Large intestine (tissue), 3 donors: ENCODE results near the gene MRPS2. TPM values are rescaled to one million over a fixed set of nuclear protein-coding genes. Genes with fewer than 3 reads are reported as not detected.
A peak's percentile ranks its signal among the peaks of the same experiment; 100 is the strongest.

Source experiments
- DNase-seq, 2 donors: peaks; one replicate each; pipeline versions ENCODE4 v3.0.0 to v3.0.0-alpha.2; 2013
- H3K27ac ChIP-seq: one replicate; pipeline ENCODE4 v1.5.1; 2013; ENCODE audit warnings: low read length
- H3K27me3 ChIP-seq: 2 replicates; pipeline ENCODE4 v1.6.1; 2013; ENCODE audit warnings: low read length; ENCODE audit not compliant: control insufficient read depth, insufficient read depth
- H3K36me3 ChIP-seq: 2 replicates; pipeline ENCODE4 v1.6.1; 2013; ENCODE audit warnings: low read length; ENCODE audit not compliant: control insufficient read depth, insufficient read depth
- H3K4me1 ChIP-seq: one replicate; pipeline ENCODE4 v1.6.1; 2013; ENCODE audit warnings: low read length; ENCODE audit not compliant: control insufficient read depth, insufficient read depth
- H3K4me3 ChIP-seq: one replicate; pipeline ENCODE4 v1.5.1; 2013; ENCODE audit warnings: low read length
- H3K9me3 ChIP-seq: one replicate; pipeline ENCODE4 v1.6.1; 2013; ENCODE audit warnings: mild to moderate bottlenecking, low read depth, low read length, moderate library complexity; ENCODE audit not compliant: control insufficient read depth
- WGBS: methylation state at CpG from one replicate; pipeline ENCODE4 v1.1.5; 2013; ENCODE audit warnings: low lambda C conversion rate; ENCODE audit not compliant: insufficient coverage; 5-methylcytosine and 5-hydroxymethylcytosine counted together
- polyA plus RNA-seq: library from polyadenylated mRNA; unstranded; fragments of 120-200 nt; gene quantifications from one replicate; pipeline ENCODE4 v1.2.1, GENCODE V29; 2013

Gene MRPS2
- polyA plus RNA-seq, 1 donor, result 46.9 TPM

DNA sequence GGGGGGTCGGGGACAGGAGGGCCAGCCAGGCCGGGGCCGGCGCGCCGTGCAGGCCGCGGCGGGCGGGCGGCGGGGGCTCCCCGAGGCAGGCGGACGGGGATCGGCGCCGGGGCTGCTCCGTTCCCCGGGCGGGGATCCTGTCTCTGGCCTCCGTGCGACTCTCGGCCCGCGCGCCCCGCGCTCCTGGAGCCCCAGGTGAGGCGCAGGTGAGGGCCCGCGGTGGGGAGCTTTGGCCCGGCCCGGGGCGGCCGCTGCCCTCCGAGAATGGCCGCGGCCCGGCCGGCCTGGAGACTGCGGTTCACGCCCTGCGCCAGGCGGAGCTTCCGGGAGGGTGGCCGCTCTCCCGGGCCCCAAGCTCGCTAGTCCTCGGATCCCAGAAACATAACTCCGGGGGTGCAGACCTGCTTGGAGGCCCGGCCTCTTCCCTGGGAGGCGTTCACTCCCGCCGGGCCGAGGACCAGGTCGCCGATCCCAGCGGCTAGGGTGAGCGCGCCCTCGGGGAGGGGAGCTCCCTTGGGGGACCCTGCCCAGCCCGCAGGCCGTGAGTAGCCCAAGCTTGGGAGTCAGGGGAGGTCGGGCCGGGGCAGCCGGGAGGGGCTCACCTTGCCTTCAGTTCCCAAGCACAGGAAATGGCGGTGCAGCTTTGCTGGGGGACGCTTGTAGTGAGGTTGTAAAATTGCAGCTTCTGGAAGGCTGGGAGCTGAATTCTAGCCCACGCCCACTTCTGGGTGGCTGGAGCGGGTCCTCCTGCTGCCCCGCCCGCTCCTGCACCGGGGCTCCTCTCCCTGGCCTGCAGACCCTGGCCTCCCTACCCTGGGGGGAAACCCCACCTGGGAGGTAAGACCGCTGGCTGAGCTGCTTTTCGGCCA is 20.2 kb upstream of the MRPS2 start:
- Histone ChIP-seq H3K27ac (peak overlapping the region; percentile 75), H3K4me1 (peaks cover 16% of the 10 kb centered on the region), H3K4me3 (peak overlapping the region; percentile 85), H3K36me3 (peaks cover 21% of the 10 kb centered on the region), H3K9me3 (no peaks in the 10 kb centered on the region), H3K27me3 (no peaks in the 10 kb centered on the region)
- no CpG with 5 or more reads among the region's 76 CpGs for WGBS
- DNase-seq, result peak in 1 of 2 donors; percentile 66

DNA sequence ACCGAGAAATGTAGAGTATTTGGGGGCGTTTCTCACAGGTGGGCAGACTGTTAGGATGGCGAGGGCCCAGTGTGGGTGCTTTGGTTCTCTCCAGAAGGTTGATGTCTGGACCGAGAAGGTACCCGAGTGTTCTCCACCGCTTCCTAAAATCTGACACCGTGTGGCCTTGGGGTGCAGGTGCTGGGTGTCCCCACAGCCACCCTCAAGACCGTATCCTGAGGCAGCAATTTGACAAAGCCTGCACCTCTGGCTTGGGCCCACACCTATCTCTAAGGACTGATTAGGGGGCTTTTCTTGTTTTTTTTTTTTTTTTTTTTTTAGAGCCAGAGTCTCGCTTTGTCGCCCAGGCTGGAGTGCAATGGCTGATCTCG is 19.6 kb upstream of the MRPS2 start:
- DNase-seq, result no peak

DNA sequence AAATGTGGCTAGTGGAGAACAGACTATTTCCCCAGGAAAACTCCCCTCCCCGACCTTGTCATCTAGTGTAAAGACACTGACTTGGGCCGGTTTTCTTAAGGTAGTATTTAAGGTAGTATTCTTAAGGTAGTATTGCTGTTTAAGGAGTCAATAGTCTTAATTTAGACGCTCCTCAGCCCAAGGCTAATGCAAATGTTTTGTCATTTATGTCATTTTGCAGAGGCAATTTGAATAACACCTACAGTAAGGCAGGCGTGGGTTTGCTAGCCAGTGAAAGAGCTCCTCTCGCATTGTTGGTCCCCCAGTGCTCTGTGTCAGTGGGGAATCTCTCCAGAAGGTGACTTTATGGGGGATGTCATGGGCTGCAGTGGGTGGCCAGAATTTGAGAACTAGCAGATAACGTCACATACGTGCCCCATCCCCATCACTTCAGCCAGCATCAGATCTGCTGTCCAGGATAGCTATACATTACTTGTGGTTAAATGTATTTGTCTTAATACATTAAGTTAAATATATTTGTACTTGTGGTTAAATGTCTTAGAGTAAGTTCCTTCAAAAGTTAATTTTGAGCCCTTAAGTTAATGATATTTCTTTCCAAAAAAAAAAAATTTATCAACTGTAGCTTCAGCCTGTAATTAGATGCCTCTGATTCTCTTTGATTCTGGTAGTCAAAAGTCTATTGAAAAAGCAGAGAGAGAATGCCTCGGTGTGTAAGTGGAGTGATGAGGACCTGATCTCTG is 18.3 kb upstream of the MRPS2 start:
- Histone ChIP-seq H3K27me3 (no peaks in the 10 kb centered on the region), H3K9me3 (no peaks in the 10 kb centered on the region), H3K4me1 (peaks cover 4% of the 10 kb centered on the region), H3K36me3 (peaks cover 39% of the 10 kb centered on the region), H3K4me3 (no peak overlapping the region), H3K27ac (no peak overlapping the region)
- no peak for DNase-seq
- WGBS, result 80% methylated on average over 1 of the region's 8 CpGs

More for the DNA sequence above, 19.6 kb upstream of the MRPS2 start:
- Histone ChIP-seq H3K4me1 (peaks cover 11% of the 10 kb centered on the region), H3K36me3 (peaks cover 27% of the 10 kb centered on the region), H3K9me3 (no peaks in the 10 kb centered on the region), H3K4me3 (peak overlapping the region; percentile 85), H3K27ac (peak overlapping the region; percentile 75), H3K27me3 (no peaks in the 10 kb centered on the region)
- no CpG with 5 or more reads among the region's 11 CpGs for WGBS

DNA sequence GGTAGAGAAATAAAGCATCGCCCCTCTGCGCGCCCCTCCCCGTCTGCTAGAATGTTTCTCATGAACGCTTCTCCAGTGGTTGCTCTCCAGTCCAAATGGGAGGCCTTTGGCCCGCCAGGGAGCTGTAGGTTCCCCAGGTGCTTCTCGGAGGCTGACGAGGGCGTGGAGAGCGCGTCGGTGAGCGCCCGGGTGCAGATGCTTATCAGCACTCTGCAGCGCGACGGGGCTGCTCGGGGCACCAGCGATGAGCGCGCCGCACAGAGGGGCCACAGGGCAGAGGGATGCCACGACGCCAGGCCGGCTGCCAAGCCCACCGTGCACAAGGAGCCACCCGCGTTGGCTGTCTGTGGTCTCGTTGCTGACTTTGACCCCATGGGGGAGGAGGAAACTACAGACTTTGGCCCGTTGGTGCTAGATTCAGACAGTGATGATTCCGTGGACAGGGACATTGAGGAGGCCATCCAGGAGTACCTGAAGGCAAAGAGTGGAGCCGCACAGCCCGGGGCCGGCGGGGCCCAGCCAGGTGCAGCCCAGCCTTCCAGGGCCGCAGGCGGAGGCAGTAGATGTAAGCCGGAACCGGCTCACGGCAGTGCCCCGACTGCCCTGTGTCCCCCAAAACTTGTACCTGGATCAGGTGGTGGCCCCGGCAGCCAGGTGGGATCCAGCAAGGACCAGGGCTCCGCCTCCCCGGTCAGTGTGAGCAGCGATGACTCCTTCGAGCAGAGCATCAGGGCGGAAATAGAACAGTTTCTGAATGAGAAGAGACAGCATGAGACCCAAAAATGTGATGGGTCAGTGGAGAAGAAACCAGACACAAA is 15.8 kb upstream of the MRPS2 start:
- no CpG with 5 or more reads among the region's 47 CpGs for WGBS
- Histone ChIP-seq H3K4me3 (no peak overlapping the region), H3K4me1 (no peaks in the 10 kb centered on the region), H3K27me3 (no peaks in the 10 kb centered on the region), H3K27ac (no peak overlapping the region), H3K9me3 (no peaks in the 10 kb centered on the region), H3K36me3 (peaks cover 51% of the 10 kb centered on the region)
- no peak for DNase-seq

DNA sequence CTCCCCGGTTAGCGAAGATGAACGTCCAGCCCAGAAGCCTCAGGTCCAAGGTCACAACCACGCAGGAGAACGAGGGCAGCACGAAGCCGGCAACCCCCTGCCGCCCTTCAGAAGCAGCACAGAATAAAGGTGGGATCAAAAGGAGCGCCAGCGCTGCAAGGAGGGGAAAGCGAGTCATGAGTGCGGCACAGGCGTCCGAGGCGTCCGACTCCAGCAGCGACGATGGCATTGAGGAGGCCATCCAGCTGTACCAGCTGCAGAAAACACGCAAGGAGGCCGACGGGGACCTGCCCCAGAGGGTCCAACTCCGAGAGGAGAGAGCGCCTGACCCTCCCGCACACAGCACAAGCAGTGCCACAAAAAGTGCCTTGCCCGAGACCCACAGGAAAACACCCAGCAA is 15.1 kb upstream of the MRPS2 start:
- no CpG with 5 or more reads among the region's 25 CpGs for WGBS
- Histone ChIP-seq H3K4me3 (no peak overlapping the region), H3K4me1 (no peaks in the 10 kb centered on the region), H3K9me3 (no peaks in the 10 kb centered on the region), H3K27ac (no peak overlapping the region), H3K36me3 (peaks cover 51% of the 10 kb centered on the region), H3K27me3 (no peaks in the 10 kb centered on the region)
- no peak for DNase-seq

DNA sequence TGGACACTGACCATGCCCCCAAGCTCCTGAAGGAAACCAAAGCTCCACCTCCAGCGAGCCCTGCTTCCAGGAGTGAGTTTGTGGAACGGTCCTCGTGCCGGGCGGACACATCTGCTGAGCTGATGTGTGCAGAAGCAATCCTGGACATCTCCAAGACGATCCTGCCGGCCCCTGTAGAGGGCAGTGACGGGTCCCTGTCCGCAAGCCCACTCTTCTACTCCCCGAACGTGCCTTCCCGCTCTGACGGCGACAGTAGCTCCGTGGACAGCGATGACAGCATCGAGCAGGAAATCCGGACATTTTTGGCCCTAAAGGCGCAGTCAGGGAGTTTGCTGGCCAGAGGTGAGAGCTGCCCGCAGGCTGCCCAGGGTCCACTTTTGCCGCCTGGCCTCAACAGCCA is 14.7 kb upstream of the MRPS2 start:
- Histone ChIP-seq H3K27me3 (no peaks in the 10 kb centered on the region), H3K4me1 (no peaks in the 10 kb centered on the region), H3K36me3 (peaks cover 51% of the 10 kb centered on the region), H3K4me3 (no peak overlapping the region), H3K9me3 (no peaks in the 10 kb centered on the region), H3K27ac (no peak overlapping the region)
- DNase-seq, result no peak
- no CpG with 5 or more reads among the region's 21 CpGs for WGBS

DNA sequence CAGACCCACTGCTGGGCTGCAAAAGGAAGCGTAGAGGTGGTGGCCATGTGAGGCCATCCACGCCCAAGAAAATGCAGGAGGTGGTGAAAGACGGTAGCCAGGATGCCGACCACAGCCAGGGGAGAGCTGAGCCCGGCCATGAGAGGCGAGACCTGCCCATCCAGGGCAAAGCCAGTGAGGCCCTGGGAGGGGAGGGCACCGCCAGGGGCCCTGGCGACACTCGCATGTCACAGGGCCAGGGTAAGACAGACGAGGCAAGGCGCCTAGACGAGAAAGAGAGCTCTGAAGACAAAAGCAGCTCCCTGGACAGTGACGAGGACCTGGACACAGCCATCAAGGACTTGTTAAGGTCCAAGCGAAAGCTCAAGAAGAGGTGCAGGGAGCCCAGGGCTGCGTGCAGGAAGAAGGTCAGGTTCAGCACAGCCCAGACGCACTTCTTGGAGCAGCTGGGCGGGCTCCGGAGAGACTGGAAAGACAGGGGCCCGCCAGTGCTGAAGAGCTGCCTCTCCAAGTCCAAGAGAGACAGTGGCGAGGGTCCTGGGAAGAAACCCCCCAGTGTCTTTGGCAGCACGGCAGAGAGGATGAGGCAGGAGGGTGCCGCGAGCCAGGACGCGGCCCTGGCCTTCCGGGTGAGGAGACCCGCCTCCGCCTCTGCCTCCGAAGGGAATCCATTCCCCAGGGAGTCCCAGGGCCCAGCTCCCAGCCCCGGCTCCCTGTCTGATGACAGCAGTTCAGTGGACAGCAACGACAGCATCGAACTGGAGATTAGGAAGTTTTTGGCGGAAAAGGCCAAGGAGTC is 14.0 kb upstream of the MRPS2 start:
- Histone ChIP-seq H3K4me1 (no peaks in the 10 kb centered on the region), H3K27ac (no peak overlapping the region), H3K36me3 (peaks cover 51% of the 10 kb centered on the region), H3K9me3 (no peaks in the 10 kb centered on the region), H3K4me3 (no peak overlapping the region), H3K27me3 (no peaks in the 10 kb centered on the region)
- WGBS, result no CpG with 5 or more reads among the region's 33 CpGs
- DNase-seq, result no peak

DNA sequence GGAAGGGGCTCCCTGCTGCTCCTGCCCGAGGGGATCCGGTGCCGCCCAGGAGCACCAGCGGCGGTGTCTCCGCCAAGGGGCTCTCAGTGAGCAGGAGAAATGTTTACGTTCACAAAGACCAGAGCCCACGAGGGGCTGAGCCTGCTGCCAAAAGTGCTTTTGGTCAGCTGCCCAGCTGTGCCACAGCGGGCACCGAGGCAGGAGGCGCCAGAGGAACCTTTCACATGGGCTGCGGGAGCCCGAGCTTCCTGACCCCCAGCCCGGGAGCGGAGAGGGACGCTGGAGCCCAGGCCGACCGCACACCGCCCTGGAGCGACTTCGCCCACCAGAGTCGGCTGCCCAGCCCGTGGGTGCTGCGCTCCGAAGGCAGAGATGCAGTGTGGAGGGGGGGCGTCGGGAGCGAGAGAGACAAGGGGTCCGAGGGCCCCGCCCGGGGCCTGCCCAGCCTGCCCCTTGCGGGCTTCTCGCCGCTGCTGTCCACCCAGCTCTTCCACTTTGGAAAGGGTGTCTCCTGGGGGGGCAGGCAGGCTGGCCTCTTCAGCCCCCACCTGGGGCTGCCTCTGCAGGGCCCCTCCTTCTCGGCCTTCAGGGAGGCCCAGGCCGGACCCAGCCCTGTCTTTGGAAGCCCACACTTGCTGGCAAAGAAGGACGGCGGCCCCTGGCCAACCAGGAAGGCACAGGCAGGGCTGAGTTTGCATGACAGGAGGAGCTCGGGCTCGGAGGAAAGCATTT is 13.0 kb upstream of the MRPS2 start:
- H3K9me3 ChIP-seq, result no peaks in the 10 kb centered on the region
- no CpG with 5 or more reads among the region's 40 CpGs for WGBS
- no peaks in the 10 kb centered on the region for H3K27me3 ChIP-seq
- H3K36me3 ChIP-seq, result peaks cover 51% of the 10 kb centered on the region
- DNase-seq, result no peak
- no peak overlapping the region for H3K27ac ChIP-seq
- H3K4me1 ChIP-seq, result no peaks in the 10 kb centered on the region
- no peak overlapping the region for H3K4me3 ChIP-seq

DNA sequence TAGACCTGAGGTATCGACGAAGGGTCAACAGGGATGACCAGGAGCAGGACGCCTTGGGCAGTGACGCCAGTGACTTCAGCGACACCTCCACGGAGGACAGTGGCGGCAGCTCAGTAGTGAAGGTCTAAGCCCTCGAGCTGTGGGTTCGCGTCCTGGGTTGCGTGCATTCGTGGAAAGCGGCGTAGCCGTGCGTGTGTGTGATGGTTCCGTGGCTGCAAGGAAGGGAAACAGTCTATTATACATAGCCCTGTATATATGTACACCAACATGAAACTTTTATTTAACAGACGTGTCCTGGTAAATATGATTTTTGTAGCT is 12.5 kb upstream of the MRPS2 start:
- no CpG with 5 or more reads among the region's 18 CpGs for WGBS

More for the DNA sequence above, 12.5 kb upstream of the MRPS2 start:
- peaks cover 51% of the 10 kb centered on the region for H3K36me3 ChIP-seq
- H3K4me3 ChIP-seq, result no peak overlapping the region
- H3K4me1 ChIP-seq, result no peaks in the 10 kb centered on the region
- H3K27ac ChIP-seq, result no peak overlapping the region
- H3K27me3 ChIP-seq, result no peaks in the 10 kb centered on the region
- H3K9me3 ChIP-seq, result no peaks in the 10 kb centered on the region
- no peak for DNase-seq
